Measurements from ENCODE around the gene C1QTNF7. TPM values are rescaled to one million over a fixed set of nuclear protein-coding genes. Genes with fewer than 3 reads are reported as not detected.

C1QTNF7 gene
- total RNA-seq, 1 donor from 2014 or later = 4.1 TPM

DNA sequence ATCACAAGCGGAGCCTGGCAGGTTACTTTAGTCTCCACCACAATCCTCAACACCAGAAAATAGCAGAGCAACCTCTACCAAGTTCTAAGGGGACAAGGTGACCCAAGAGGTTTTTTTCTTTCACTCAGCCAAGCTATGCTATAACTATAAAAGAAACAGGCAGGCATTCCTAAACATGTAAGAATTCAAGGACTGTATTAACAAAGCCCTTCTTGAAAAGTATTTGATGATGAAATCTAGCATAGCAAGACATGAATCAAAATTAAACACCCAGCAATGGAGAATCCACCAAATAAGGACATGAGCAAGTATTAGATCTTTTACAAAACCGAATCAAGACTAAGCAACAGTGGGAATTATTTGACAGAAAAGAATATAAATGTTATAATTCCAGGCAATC is 25.7 kb upstream of the C1QTNF7 start:
- no peaks in the 10 kb centered on the region for H3K36me3 Mint-ChIP-seq
- H3K4me1 Mint-ChIP-seq = peaks cover 41% of the 10 kb centered on the region
- H3K27me3 Mint-ChIP-seq (ENCODE audit: low read depth) = no peaks in the 10 kb centered on the region
- H3K4me3 Mint-ChIP-seq = no peak overlapping the region
- no peak for DNase-seq (ENCODE audit: low spot score in 2 of 2, unreplicated experiment in 2 of 2)
- H3K9me3 Mint-ChIP-seq = no peaks in the 10 kb centered on the region
- peak overlapping the region; percentile 89 for H3K27ac Mint-ChIP-seq
- TF ChIP-seq CTCF (IDR thresholded peaks at IDR 0.05; ENCODE audit: unreplicated experiment) = no peak

- Mint-ChIP-seq H3K27ac (peak overlapping the region; percentile 75), H3K4me1 (peaks cover 41% of the 10 kb centered on the region), H3K27me3 (ENCODE audit: low read depth) (no peaks in the 10 kb centered on the region), H3K36me3 (no peaks in the 10 kb centered on the region), H3K4me3 (no peak overlapping the region), H3K9me3 (no peaks in the 10 kb centered on the region)
- TF ChIP-seq CTCF (IDR thresholded peaks at IDR 0.05; ENCODE audit: unreplicated experiment) = no peak
- no peak for DNase-seq (ENCODE audit: low spot score in 2 of 2, unreplicated experiment in 2 of 2)
These were observed 24.9 kb upstream of the C1QTNF7 start for GRCh38 chr4:15402974-15403373.

- Mint-ChIP-seq H3K36me3 (no peaks in the 10 kb centered on the region), H3K9me3 (no peaks in the 10 kb centered on the region), H3K4me3 (no peak overlapping the region), H3K27me3 (ENCODE audit: low read depth) (no peaks in the 10 kb centered on the region), H3K4me1 (peaks cover 33% of the 10 kb centered on the region), H3K27ac (no peak overlapping the region)
- DNase-seq (ENCODE audit: low spot score in 2 of 2, unreplicated experiment in 2 of 2) = no peak
- TF ChIP-seq CTCF (IDR thresholded peaks at IDR 0.05; ENCODE audit: unreplicated experiment) = no peak
These were observed 22.8 kb upstream of the C1QTNF7 start for GRCh38 chr4:15405018-15405417.

- H3K4me3 Mint-ChIP-seq = no peak overlapping the region
- peaks cover 6% of the 10 kb centered on the region for H3K4me1 Mint-ChIP-seq
- no peak for DNase-seq (ENCODE audit: low spot score in 2 of 2, unreplicated experiment in 2 of 2)
- H3K27ac Mint-ChIP-seq = no peak overlapping the region
- H3K27me3 Mint-ChIP-seq (ENCODE audit: low read depth) = no peaks in the 10 kb centered on the region
- TF ChIP-seq CTCF (IDR thresholded peaks at IDR 0.05; ENCODE audit: unreplicated experiment) = no peak
- H3K9me3 Mint-ChIP-seq = no peaks in the 10 kb centered on the region
- no peaks in the 10 kb centered on the region for H3K36me3 Mint-ChIP-seq
These were observed 17.1 kb upstream of the C1QTNF7 start for GRCh38 chr4:15410750-15411149.

DNA sequence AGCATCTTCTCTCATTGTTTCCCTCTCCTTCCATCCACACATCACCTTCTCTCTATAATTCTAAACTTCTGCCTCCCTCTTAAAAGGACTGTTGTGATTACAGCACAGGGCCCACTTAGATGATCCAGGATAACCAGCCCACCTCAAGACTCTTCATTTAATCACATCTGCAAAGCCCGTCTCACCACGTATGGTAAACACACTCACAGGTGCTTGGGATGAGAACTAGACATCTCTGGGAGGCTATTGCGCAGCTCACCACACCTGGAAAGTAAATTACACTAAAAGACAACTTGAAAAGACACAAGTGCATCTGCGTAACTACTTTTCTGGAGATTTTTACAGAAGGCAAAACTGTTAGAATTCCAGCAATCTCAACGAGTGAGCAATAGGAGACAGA is 15.4 kb upstream of the C1QTNF7 start:
- H3K27ac Mint-ChIP-seq = no peak overlapping the region
- peaks cover 6% of the 10 kb centered on the region for H3K4me1 Mint-ChIP-seq
- no peaks in the 10 kb centered on the region for H3K27me3 Mint-ChIP-seq (ENCODE audit: low read depth)
- H3K9me3 Mint-ChIP-seq = no peaks in the 10 kb centered on the region
- no peaks in the 10 kb centered on the region for H3K36me3 Mint-ChIP-seq
- no peak for DNase-seq (ENCODE audit: low spot score in 2 of 2, unreplicated experiment in 2 of 2)
- no peak overlapping the region for H3K4me3 Mint-ChIP-seq
- no peak for TF ChIP-seq CTCF (IDR thresholded peaks at IDR 0.05; ENCODE audit: unreplicated experiment)

GRCh38 chr4:15413010-15413622 is 14.7 kb upstream of the C1QTNF7 start:
- Mint-ChIP-seq H3K4me1 (peaks cover 6% of the 10 kb centered on the region), H3K4me3 (no peak overlapping the region), H3K27ac (no peak overlapping the region), H3K9me3 (no peaks in the 10 kb centered on the region), H3K27me3 (ENCODE audit: low read depth) (no peaks in the 10 kb centered on the region), H3K36me3 (no peaks in the 10 kb centered on the region)
- no peak for DNase-seq (ENCODE audit: low spot score in 2 of 2, unreplicated experiment in 2 of 2)
- TF ChIP-seq CTCF (IDR thresholded peaks at IDR 0.05; ENCODE audit: unreplicated experiment) = no peak

Data from mesothelial cell of epicardium (in vitro differentiated cells).